K562 (cell line): Measurements from ENCODE around the gene NFKBIA. TPM values are rescaled to one million over a fixed set of nuclear protein-coding genes. Genes with fewer than 3 reads are reported as not detected.

Source experiments
- DMBX1 ChIP-seq: fragments of 250-450 bp; sonication (Bioruptor Pico); IDR thresholded peaks from 2 replicates; pipeline ENCODE4 v1.8.0; 2022; ENCODE audit warnings: inconsistent platforms, mild to moderate bottlenecking, moderate library complexity, borderline replicate concordance
- JUNB ChIP-seq: fragments of 450-650 bp; formaldehyde crosslinking; conservative IDR thresholded peaks from 2 replicates; pipeline ENCODE4 v1.4.0; 2020; ENCODE audit warnings: mild to moderate bottlenecking
- KAT8 ChIP-seq: fragments of 450-650 bp; IDR thresholded peaks from 2 replicates; pipeline ENCODE4 v1.6.1; 2016; ENCODE audit warnings: low read depth, mild to moderate bottlenecking
- ZKSCAN3 ChIP-seq: fragments of 250-450 bp; sonication (Bioruptor Pico); IDR thresholded peaks from 2 replicates; pipeline ENCODE4 v1.4.0; 2020
- ZNF239 ChIP-seq: fragments of 250-450 bp; sonication (Bioruptor Pico); IDR thresholded peaks from 2 replicates; pipeline ENCODE4 v1.4.0; 2020; ENCODE audit warnings: mild to moderate bottlenecking
- ZNF518B ChIP-seq: fragments of 250-450 bp; sonication (Bioruptor Pico); IDR thresholded peaks from 2 replicates; pipeline ENCODE4 v1.5.0; 2021; ENCODE audit warnings: mild to moderate bottlenecking, moderate library complexity
- ZNF717 ChIP-seq: fragments of 250-450 bp; sonication (Bioruptor Pico); IDR thresholded peaks from 2 replicates; pipeline ENCODE4 v1.5.0; 2021
- polyA plus RNA-seq, 8 experiments: library from polyadenylated mRNA; depleted of rRNA in 4 of 8; stranded (reverse) in 5 of 8; unstranded in 3 of 8; fragments of >200 nt; fragmentation: Nextera tagmentation in 2 of 8; fragmentation: Illumina TruSeq in 1 of 8; extraction: Ambion mirVana in 2 of 8; extraction: Trizol in 1 of 8; gene quantifications; 2 replicates each; pipeline versions ENCODE4 v1.2.1 to v1.2.3, GENCODE V29; 2011 to 2014; ENCODE audit warnings: inconsistent platforms in 1 of 8, missing spikeins in 1 of 8
- total RNA-seq, 7 experiments: library from RNA; depleted of rRNA in 6 of 7; stranded (reverse); fragments of >200 nt in 6 of 7; fragmentation: Illumina TruSeq in 2 of 7; extraction: Trizol in 2 of 7; gene quantifications; 2 replicates each; pipeline versions ENCODE4 v1.2.1 to v1.2.3, GENCODE V29; 2011 to 2021; ENCODE audit warnings: low replicate concordance in 1 of 7

Gene NFKBIA
- total and polyA plus RNA-seq, 9 of the 15 experiments (the other 6 are each of a cell fraction or from before 2014, with no cell fraction given), result 6.9 to 31.8 (median 18.2) TPM

- no peak for TF ChIP-seq ZNF518B (CRISPR knock-in tag)
- no peak for TF ChIP-seq DMBX1 (CRISPR knock-in tag)
- TF ChIP-seq ZKSCAN3, result no peak
- TF ChIP-seq ZNF239 (CRISPR knock-in tag), result no peak
- no peak for TF ChIP-seq JUNB (CRISPR knock-in tag)
- TF ChIP-seq KAT8, result no peak
- no peak for TF ChIP-seq ZNF717 (CRISPR knock-in tag)
- TF ChIP-seq, all 486 proteins: peak for 0
Measured at GRCh38 chr14:35412272-35413056, 7.9 kb upstream of the NFKBIA start (continued).
